Vagina (tissue), 2 donors: ENCODE results near the gene PAPPA.

Experiments
- CTCF ChIP-seq, 3 experiments: fragments of 450-650 bp in 2 of 3; fragments of 200-600 bp in 1 of 3; sonication (generic) in 1 of 3; IDR thresholded peaks; one replicate each; pipeline ENCODE4 v1.5.1; 2017 to 2019; ENCODE audit warnings: antibody characterized with exemption in 3 of 3, mild to moderate bottlenecking in 2 of 3, moderate library complexity in 2 of 3
- POLR2A ChIP-seq, 2 donors: fragments of 450-650 bp; IDR thresholded peaks; one replicate each; pipeline ENCODE4 v1.6.1; 2017; ENCODE audit warnings: antibody characterized with exemption in 2 of 2, mild to moderate bottlenecking in 2 of 2, moderate library complexity in 2 of 2

GRCh38 chr9:116425244-116425643 lies 271.7 kb downstream of the PAPPA start:
- TF ChIP-seq CTCF (IDR thresholded peaks at IDR 0.05) (no peak), POLR2A (IDR thresholded peaks at IDR 0.05) (no peak)
